WTC11 (cell line): ENCODE data around the gene OR4D10.

Experiments used
- AFF4 ChIP-seq: sonication (generic); formaldehyde crosslinking; IDR thresholded peaks from 2 replicates; pipeline ENCODE4 v1.8.1; 2023; ENCODE audit warnings: mild to moderate bottlenecking, missing genetic modification reagents, borderline replicate concordance
- CTCF ChIP-seq: fragments of 200-600 bp; IDR thresholded peaks from 2 replicates; pipeline ENCODE4 v1.8.0; 2022; ENCODE audit warnings: antibody characterized with exemption
- SP1 ChIP-seq: sonication (generic); formaldehyde crosslinking; conservative IDR thresholded peaks from 2 replicates; pipeline ENCODE4 v1.8.1; 2022; ENCODE audit warnings: missing genetic modification reagents

GRCh38 chr11:59425131-59425530, 48.0 kb upstream of the OR4D10 start:
- TF ChIP-seq CTCF (no peak), AFF4 (no peak), SP1 (CRISPR knock-in tag) (no peak)
